Measurements from ENCODE around the gene PSPH.

DNA sequence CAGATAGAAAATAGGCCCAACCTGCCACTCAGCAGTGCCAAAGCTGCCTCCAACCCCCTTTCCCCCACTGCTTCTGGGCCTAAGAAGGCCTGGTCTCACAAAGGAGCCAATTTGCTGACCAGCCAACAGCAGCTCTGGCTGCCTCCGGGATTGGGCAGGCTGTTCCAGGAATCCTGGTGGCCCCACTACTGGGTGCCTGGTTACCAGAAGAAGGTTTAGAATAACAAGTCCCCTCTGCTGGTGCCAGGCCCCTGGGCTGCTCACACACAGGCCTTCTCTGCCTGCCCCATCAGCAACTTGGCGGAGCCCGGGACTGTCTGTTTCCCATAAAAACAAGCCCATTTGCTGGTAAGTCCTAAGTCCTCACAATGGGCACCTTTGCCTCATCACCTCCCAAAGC is 40.3 kb upstream of the PSPH start:
- no peak for TF ChIP-seq POLR2A (IDR thresholded peaks at IDR 0.05)
- TF ChIP-seq, protein P1, sequence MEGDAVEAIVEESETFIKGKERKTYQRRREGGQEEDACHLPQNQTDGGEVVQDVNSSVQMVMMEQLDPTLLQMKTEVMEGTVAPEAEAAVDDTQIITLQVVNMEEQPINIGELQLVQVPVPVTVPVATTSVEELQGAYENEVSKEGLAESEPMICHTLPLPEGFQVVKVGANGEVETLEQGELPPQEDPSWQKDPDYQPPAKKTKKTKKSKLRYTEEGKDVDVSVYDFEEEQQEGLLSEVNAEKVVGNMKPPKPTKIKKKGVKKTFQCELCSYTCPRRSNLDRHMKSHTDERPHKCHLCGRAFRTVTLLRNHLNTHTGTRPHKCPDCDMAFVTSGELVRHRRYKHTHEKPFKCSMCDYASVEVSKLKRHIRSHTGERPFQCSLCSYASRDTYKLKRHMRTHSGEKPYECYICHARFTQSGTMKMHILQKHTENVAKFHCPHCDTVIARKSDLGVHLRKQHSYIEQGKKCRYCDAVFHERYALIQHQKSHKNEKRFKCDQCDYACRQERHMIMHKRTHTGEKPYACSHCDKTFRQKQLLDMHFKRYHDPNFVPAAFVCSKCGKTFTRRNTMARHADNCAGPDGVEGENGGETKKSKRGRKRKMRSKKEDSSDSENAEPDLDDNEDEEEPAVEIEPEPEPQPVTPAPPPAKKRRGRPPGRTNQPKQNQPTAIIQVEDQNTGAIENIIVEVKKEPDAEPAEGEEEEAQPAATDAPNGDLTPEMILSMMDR (IDR thresholded peaks at IDR 0.05) = no peak

Measured in adrenal gland (tissue), 5 donors.